ENCODE data around the gene CWF19L2.
"Not testable (repeated sequence)": the region's sequence is repeated elsewhere in the genome, so short reads cannot be mapped to it uniquely, and the experiment has no call there.

CWF19L2 gene

GRCh38 chr11:107438148-107438547, 19.5 kb downstream of the CWF19L2 start:
- DNase-seq = no peak

- DNase-seq = no peak
These were observed 27.1 kb downstream of the CWF19L2 start for GRCh38 chr11:107430525-107430924.

- DNase-seq = no peak
These were observed 29.9 kb downstream of the CWF19L2 start for GRCh38 chr11:107427569-107428180.

- no peak for DNase-seq
These were observed 44.3 kb downstream of the CWF19L2 start for GRCh38 chr11:107413352-107413751.

- DNase-seq = no peak
These were observed 48.8 kb downstream of the CWF19L2 start for GRCh38 chr11:107408762-107409211.

GRCh38 chr11:107405260-107405659, 52.4 kb downstream of the CWF19L2 start:
- DNase-seq = no peak

GRCh38 chr11:107401131-107401530, 56.5 kb downstream of the CWF19L2 start:
- DNase-seq = not testable (repeated sequence)

GRCh38 chr11:107397357-107397756, 60.3 kb downstream of the CWF19L2 start:
- DNase-seq = no peak

- no peak for DNase-seq
These were observed 65.0 kb downstream of the CWF19L2 start for GRCh38 chr11:107392611-107393010.

- not testable (repeated sequence) for DNase-seq
These were observed 66.9 kb downstream of the CWF19L2 start for GRCh38 chr11:107390701-107391100.

- DNase-seq = no peak
These were observed 70.0 kb downstream of the CWF19L2 start for GRCh38 chr11:107387666-107388065.

- DNase-seq = no peak
These were observed 72.2 kb downstream of the CWF19L2 start for GRCh38 chr11:107385361-107385981.

GRCh38 chr11:107384144-107384852, 73.3 kb downstream of the CWF19L2 start:
- DNase-seq = no peak

GRCh38 chr11:107372439-107372838, 85.2 kb downstream of the CWF19L2 start:
- no peak for DNase-seq

- no peak for DNase-seq
These were observed 87.2 kb downstream of the CWF19L2 start for GRCh38 chr11:107370390-107370789.

- DNase-seq = no peak
These were observed 97.9 kb downstream of the CWF19L2 start for GRCh38 chr11:107359701-107360100.

- no peak for DNase-seq
These were observed 99.7 kb downstream of the CWF19L2 start for GRCh38 chr11:107357877-107358276.

- DNase-seq = no peak
These were observed 102.8 kb downstream of the CWF19L2 start for GRCh38 chr11:107354780-107355179.

GRCh38 chr11:107337917-107338316, 119.7 kb downstream of the CWF19L2 start:
- DNase-seq = no peak

GRCh38 chr11:107331728-107332127, 125.9 kb downstream of the CWF19L2 start:
- no peak for DNase-seq

- no peak for DNase-seq
These were observed 128.5 kb downstream of the CWF19L2 start for GRCh38 chr11:107329164-107329563.

- DNase-seq = no peak
These were observed 141.2 kb downstream of the CWF19L2 start for GRCh38 chr11:107316426-107316825.

- no peak for DNase-seq
These were observed 149.6 kb downstream of the CWF19L2 start for GRCh38 chr11:107307991-107308390.

All from nucleus accumbens (tissue), 56 donors.